SH-SY5Y (cell line): ENCODE measurements around the gene GAS5.

Experiments
- GATA2 ChIP-seq: IDR thresholded peaks from 2 replicates; pipeline ENCODE4 v1.6.1; 2011; ENCODE audit warnings: mild to moderate bottlenecking, low read depth, low read length
- GATA3 ChIP-seq: IDR thresholded peaks from 2 replicates; pipeline ENCODE4 v1.6.1; 2011; ENCODE audit warnings: low read depth, mild to moderate bottlenecking, low read length, moderate library complexity

GAS5 gene

GRCh38 chr1:173867753-173868265 is at the start of gene GAS5:
Gene GAS5 (minus strand): TSS chr1:173867989.
- TF ChIP-seq GATA2 (no peak), GATA3 (no peak)

GRCh38 chr1:173917149-173917548 is 49.4 kb upstream of the GAS5 start, which contains the start of gene SERPINC1:
Gene SERPINC1 (minus strand): TSS chr1:173917327. CDS start chr1:173917259, 68 bp downstream.
- TF ChIP-seq GATA3 = no peak
- no peak for TF ChIP-seq GATA2

DNA sequence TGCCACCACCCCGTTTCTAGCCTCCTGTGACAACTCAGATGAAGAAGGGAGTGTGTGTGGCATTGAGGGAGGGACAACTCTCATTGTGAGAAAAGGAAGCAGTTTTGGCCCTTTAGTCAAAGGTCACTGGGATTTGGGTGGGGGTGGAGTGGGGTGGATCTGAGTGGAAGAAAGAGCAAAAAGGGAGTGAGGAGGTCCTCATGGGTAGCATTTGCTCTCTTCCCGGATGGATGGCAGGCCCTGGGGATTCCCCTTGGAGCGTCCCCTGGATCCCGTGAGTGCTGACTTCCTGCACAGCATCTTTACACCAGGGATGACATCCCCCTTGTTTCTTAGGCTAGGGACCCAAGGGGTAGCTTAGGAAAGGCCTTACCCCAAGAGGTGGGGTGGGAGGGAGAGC is 48.9 kb upstream of the GAS5 start:
- TF ChIP-seq GATA2 = no peak
- no peak for TF ChIP-seq GATA3

DNA sequence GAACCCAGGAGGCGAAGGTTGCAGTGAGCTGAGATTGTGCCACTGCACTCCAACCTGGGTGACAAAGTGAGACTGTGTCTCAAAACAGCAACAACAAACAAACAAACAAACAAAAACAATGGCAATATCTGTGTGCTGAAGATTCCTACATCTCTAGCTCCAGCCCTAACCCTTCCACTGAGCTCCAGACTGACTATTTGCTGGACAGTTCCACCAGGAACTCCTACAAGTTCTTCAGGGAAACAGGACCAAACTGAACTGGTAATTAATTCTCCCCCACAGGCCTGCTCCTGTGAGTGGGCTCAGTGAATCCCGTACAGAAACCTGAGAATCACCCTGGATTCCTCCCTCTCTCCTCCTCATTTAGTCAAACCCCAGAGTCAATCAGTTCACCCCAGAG is 47.8 kb upstream of the GAS5 start:
- TF ChIP-seq GATA3 (no peak), GATA2 (no peak)

DNA sequence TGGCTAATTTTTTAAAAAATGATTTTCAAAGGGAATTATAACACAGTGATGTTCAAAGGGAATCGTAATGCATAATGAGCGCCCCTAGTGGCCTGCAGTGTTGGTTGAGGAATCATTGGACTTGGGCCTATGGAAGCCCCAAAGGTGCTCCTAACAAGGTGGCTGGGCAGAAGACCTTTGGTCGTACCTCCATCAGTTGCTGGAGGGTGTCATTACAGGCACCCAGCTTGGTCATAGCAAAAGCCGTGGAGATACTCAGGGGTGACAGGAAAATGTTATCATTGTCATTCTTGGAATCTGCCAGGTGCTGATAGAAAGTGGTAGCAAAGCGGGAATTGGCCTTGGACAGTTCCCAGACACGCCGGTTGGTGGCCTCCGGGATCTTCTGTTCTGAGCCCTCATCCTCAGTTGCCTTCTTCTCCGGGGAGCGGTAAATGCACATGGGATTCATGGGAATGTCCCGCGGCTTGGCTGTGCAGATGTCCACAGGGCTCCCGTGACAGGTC is 46.6 kb upstream of the GAS5 start:
- no peak for TF ChIP-seq GATA3
- no peak for TF ChIP-seq GATA2

- no peak for TF ChIP-seq GATA2
- no peak for TF ChIP-seq GATA3
These were observed 45.3 kb upstream of the GAS5 start for GRCh38 chr1:173913111-173913510.

DNA sequence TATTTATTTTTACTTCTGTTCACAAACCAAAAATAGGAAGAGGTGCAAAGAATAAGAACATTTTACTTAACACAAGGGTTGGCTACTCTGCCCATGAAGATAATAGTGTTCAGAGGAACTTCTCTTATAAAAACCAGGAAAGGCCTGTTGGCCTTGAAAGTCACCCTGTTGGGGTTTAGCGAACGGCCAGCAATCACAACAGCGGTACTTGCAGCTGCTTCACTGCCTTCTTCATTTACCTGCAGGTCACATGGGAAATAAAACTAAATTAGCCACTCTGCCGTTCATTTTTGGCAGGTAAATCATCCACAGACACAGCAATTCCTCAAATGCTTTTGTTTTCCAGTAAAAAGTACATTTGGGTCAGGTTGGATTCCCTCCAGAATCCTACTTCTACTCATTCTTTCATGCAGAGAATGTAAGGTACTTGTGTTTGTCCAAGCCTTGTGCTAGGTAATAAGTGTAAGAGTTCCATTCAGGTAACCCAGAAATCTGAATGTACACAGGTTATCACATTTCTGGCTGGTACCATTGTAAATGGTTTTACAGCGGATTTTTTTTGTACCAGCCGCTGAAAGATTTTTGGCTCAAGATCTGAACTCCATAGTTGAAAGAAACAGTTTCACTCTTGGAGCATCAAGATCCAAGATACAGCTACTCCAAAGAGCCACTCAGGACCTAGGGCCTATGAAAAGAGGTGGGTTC is 36.2 kb upstream of the GAS5 start:
- no peak for TF ChIP-seq GATA2
- TF ChIP-seq GATA3 = no peak

- TF ChIP-seq GATA3 (no peak), GATA2 (no peak)
These were observed 33.2 kb upstream of the GAS5 start for GRCh38 chr1:173900992-173901391.

- TF ChIP-seq GATA2 (no peak), GATA3 (no peak)
These were observed 32.6 kb upstream of the GAS5 start for GRCh38 chr1:173900427-173900826.

- TF ChIP-seq GATA2 (no peak), GATA3 (no peak)
These were observed 26.4 kb upstream of the GAS5 start for GRCh38 chr1:173894189-173894588.

DNA sequence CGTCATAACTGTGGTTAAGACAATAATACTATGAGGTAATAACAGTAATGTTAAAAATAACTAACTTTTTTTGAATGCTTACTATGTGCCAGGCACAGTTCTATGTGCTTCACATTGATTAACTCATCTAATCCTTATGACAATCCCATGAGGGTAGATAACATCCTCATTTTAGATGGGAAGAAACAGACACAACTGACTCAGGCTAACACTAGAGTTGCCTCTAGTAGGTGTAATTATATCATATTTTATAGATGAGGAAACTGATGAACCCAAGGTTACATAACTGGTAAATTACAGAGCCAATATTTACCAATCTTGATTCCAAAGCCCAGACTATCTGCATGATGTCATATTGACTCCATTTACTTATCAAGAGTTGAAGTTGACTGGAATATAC is 25.8 kb upstream of the GAS5 start:
- TF ChIP-seq GATA3 (no peak), GATA2 (no peak)

DNA sequence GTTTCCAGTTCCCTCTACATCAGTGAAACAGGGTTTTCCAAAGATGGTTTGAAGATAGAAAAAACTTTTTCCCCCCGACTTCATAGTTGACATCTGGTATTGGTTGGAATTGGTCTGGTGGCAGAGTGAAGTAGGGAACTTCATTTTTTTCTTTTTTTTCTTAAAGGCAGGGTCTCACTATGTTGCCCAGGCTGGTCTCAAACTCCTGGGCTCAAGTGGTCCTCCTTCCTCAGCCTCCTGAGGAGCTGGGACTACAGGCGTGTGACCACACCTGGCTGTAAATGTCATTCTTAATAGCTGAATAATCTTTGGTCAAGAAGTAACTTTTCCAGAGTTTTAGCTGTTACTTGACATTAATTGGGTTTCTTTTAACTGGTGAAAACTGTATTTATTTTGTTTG is 22.1 kb upstream of the GAS5 start:
- TF ChIP-seq GATA2 (no peak), GATA3 (no peak)

DNA sequence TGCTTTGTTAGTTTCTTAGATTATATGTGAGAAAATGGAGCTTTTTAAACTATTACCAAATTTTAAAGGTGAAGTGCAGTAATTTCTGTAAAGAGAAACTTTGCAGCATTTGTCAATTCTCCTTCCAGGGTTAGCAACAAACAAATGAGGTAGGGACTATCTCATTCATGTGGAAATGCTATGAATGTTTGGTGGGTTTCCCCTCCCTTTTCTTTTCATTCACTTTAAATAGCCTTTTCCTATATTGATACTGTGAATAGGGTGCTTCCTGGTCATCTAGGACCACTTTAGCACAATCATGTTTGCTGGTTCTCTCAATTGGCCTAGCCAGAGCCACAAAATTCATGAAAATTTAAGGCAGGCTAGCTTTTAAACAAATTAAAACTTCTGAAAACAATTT is 21.0 kb upstream of the GAS5 start:
- TF ChIP-seq GATA2 = no peak
- no peak for TF ChIP-seq GATA3

GRCh38 chr1:173887627-173888026 is 19.8 kb upstream of the GAS5 start:
- TF ChIP-seq GATA2 (no peak), GATA3 (no peak)
